HG02870 (cell line): ENCODE data around the gene ALG14.
"Not testable (repeated sequence)": the region's sequence is repeated elsewhere in the genome, so short reads cannot be mapped to it uniquely, and the experiment has no call there.

Experiments used
- ATAC-seq: cut with Tn5 transposase; IDR thresholded peaks from one replicate; pipeline ENCODE4 v1.9.1; 2021; ENCODE audit warnings: mild to moderate bottlenecking, moderate library complexity; ENCODE audit not compliant: unreplicated experiment

The ALG14 gene

GRCh38 chr1:95013950-95014574, 58.7 kb downstream of the ALG14 start:
- no peak for ATAC-seq

- no peak for ATAC-seq
Measured at GRCh38 chr1:95012389-95012788, 60.4 kb downstream of the ALG14 start.

GRCh38 chr1:95010158-95010557, 62.6 kb downstream of the ALG14 start:
- ATAC-seq, result no peak

- ATAC-seq, result no peak
Measured at GRCh38 chr1:95007687-95008086, 65.1 kb downstream of the ALG14 start.

GRCh38 chr1:95006681-95007080, 66.1 kb downstream of the ALG14 start:
- ATAC-seq, result no peak

GRCh38 chr1:95005584-95005983, 67.2 kb downstream of the ALG14 start:
- ATAC-seq, result no peak

- ATAC-seq, result no peak
Measured at GRCh38 chr1:95004013-95004412, 68.7 kb downstream of the ALG14 start.

- no peak for ATAC-seq
Measured at GRCh38 chr1:95003433-95003738, 69.4 kb downstream of the ALG14 start.

GRCh38 chr1:95002540-95003432, 70.0 kb downstream of the ALG14 start:
- ATAC-seq, result no peak

GRCh38 chr1:95002164-95002539, 70.6 kb downstream of the ALG14 start:
- no peak for ATAC-seq

- no peak for ATAC-seq
Measured at GRCh38 chr1:94999456-95000131, 73.2 kb downstream of the ALG14 start.

- ATAC-seq, result no peak
Measured at GRCh38 chr1:94998748-94999147, 74.0 kb downstream of the ALG14 start.

GRCh38 chr1:94998114-94998513, 74.6 kb downstream of the ALG14 start:
- ATAC-seq, result no peak

GRCh38 chr1:94995536-94995935, 77.2 kb downstream of the ALG14 start:
- ATAC-seq, result not testable (repeated sequence)

- ATAC-seq, result no peak
Measured at GRCh38 chr1:94994805-94995204, 77.9 kb downstream of the ALG14 start.

GRCh38 chr1:94993931-94994645, 78.7 kb downstream of the ALG14 start:
- ATAC-seq, result no peak

- ATAC-seq, result no peak
Measured at GRCh38 chr1:94992863-94993563, 79.7 kb downstream of the ALG14 start.

- ATAC-seq, result no peak
Measured at GRCh38 chr1:94992161-94992560, 80.6 kb downstream of the ALG14 start.

- no peak for ATAC-seq
Measured at GRCh38 chr1:94989911-94990473, 82.8 kb downstream of the ALG14 start.

GRCh38 chr1:94989398-94989797, 83.4 kb downstream of the ALG14 start:
- ATAC-seq, result no peak
